HK-2 (cell line): ENCODE measurements around the gene PCNA.
A peak's percentile ranks its signal among the peaks of the same experiment; 100 is the strongest.
"Not testable (repeated sequence)": the region's sequence is repeated elsewhere in the genome, so short reads cannot be mapped to it uniquely, and the experiment has no call there.

ENCODE experiments used
- DNase-seq: peaks from one replicate; pipeline ENCODE4 v3.0.0-alpha.2; 2018; ENCODE audit not compliant: unreplicated experiment

The PCNA gene

GRCh38 chr20:5141615-5142014 lies 21.9 kb upstream of the PCNA start:
- DNase-seq = no peak

- DNase-seq = no peak
Measured at GRCh38 chr20:5140195-5140594, 20.4 kb upstream of the PCNA start.

- peak; percentile 40 for DNase-seq
Measured at GRCh38 chr20:5136096-5136495, 16.3 kb upstream of the PCNA start.

GRCh38 chr20:5135363-5136012 lies 15.7 kb upstream of the PCNA start:
- no peak for DNase-seq

GRCh38 chr20:5133998-5134397 lies 14.2 kb upstream of the PCNA start:
- no peak for DNase-seq

GRCh38 chr20:5131502-5131901 lies 11.7 kb upstream of the PCNA start:
- no peak for DNase-seq

- no peak for DNase-seq
Measured at GRCh38 chr20:5128886-5129285, 9.1 kb upstream of the PCNA start.

- no peak for DNase-seq
Measured at GRCh38 chr20:5127859-5128424, 8.2 kb upstream of the PCNA start.

- DNase-seq = peak; percentile 69
Measured at GRCh38 chr20:5127204-5127858, 7.6 kb upstream of the PCNA start.

GRCh38 chr20:5126512-5127203 lies 6.9 kb upstream of the PCNA start, which contains the start of gene CDS2:
Gene CDS2 (plus strand): TSS chr20:5127008. CDS start chr20:5127093, 85 bp downstream.
- peak; percentile 100 for DNase-seq

- no peak for DNase-seq
Measured at GRCh38 chr20:5122873-5123260, 3.1 kb upstream of the PCNA start.

- no peak for DNase-seq
Measured at GRCh38 chr20:5120185-5120476, 373 bp upstream of the PCNA start.

- DNase-seq = no peak
Measured at GRCh38 chr20:5119143-5119434, 669 bp downstream of the PCNA start.

- no peak for DNase-seq
Measured at GRCh38 chr20:5118220-5119142, 1.3 kb downstream of the PCNA start.

GRCh38 chr20:5116875-5117274 lies 2.9 kb downstream of the PCNA start:
- no peak for DNase-seq

GRCh38 chr20:5114403-5114802 lies 5.4 kb downstream of the PCNA start:
- DNase-seq = no peak

GRCh38 chr20:5113615-5113986 lies 6.2 kb downstream of the PCNA start:
- no peak for DNase-seq

- no peak for DNase-seq
Measured at GRCh38 chr20:5109276-5109675, 10.5 kb downstream of the PCNA start.

- DNase-seq = no peak
Measured at GRCh38 chr20:5104479-5104878, 15.3 kb downstream of the PCNA start.

GRCh38 chr20:5100684-5101347 lies 18.9 kb downstream of the PCNA start:
- DNase-seq = peak; percentile 74

- not testable (repeated sequence) for DNase-seq
Measured at GRCh38 chr20:5099909-5100308, 19.8 kb downstream of the PCNA start.

- not testable (repeated sequence) for DNase-seq
Measured at GRCh38 chr20:5099009-5099408, 20.7 kb downstream of the PCNA start.
